ENCODE measurements around the gene PALLD.
"Not testable (repeated sequence)": the region's sequence is repeated elsewhere in the genome, so short reads cannot be mapped to it uniquely, and the experiment has no call there.

GRCh38 chr4:168952821-168953246 is 456.0 kb downstream of the PALLD start:
- not testable (repeated sequence) for TF ChIP-seq POLR2A (IDR thresholded peaks at IDR 0.05; ENCODE audit: extremely low read depth, insufficient read length); CTCF (IDR thresholded peaks at IDR 0.05; ENCODE audit: low read depth, low read length); MAX (IDR thresholded peaks at IDR 0.05; ENCODE audit: low read depth, low read length); MYC (IDR thresholded peaks at IDR 0.05; ENCODE audit: low read depth, low read length)
